Femur (tissue), 1 donor: ENCODE data around the gene PVR.
"Not testable (repeated sequence)": the region's sequence is repeated elsewhere in the genome, so short reads cannot be mapped to it uniquely, and the experiment has no call there.

Experiments
- DNase-seq: peaks from one replicate; pipeline ENCODE4 v3.0.0-alpha.2; 2017

PVR gene

GRCh38 chr19:44643605-44644401 lies at the start of gene PVR:
PVR (plus strand) TSS chr19:44643910; CDS start chr19:44644097, 187 bp downstream.
- DNase-seq: peak; percentile 83

GRCh38 chr19:44596428-44597130 lies 47.1 kb upstream of the PVR start:
- DNase-seq: no peak

GRCh38 chr19:44597131-44597491 lies 46.6 kb upstream of the PVR start:
- no peak for DNase-seq

GRCh38 chr19:44598355-44598754 lies 45.4 kb upstream of the PVR start:
- DNase-seq: no peak

- no peak for DNase-seq
Measured at GRCh38 chr19:44598880-44599279, 44.8 kb upstream of the PVR start.

- DNase-seq: no peak
Measured at GRCh38 chr19:44600466-44600865, 43.2 kb upstream of the PVR start.

GRCh38 chr19:44602081-44602480 lies 41.6 kb upstream of the PVR start:
- DNase-seq: no peak

- no peak for DNase-seq
Measured at GRCh38 chr19:44603201-44603945, 40.3 kb upstream of the PVR start.

GRCh38 chr19:44604241-44604640 lies 39.5 kb upstream of the PVR start:
- DNase-seq: no peak

- no peak for DNase-seq
Measured at GRCh38 chr19:44605547-44605946, 38.2 kb upstream of the PVR start.

- no peak for DNase-seq
Measured at GRCh38 chr19:44607049-44607448, 36.7 kb upstream of the PVR start.

- DNase-seq: no peak
Measured at GRCh38 chr19:44607917-44608316, 35.8 kb upstream of the PVR start.

- no peak for DNase-seq
Measured at GRCh38 chr19:44608391-44608821, 35.3 kb upstream of the PVR start.

GRCh38 chr19:44609219-44609618 lies 34.5 kb upstream of the PVR start:
- DNase-seq: no peak

- not testable (repeated sequence) for DNase-seq
Measured at GRCh38 chr19:44610497-44610896, 33.2 kb upstream of the PVR start.

GRCh38 chr19:44611812-44612295 lies 31.9 kb upstream of the PVR start:
- no peak for DNase-seq

GRCh38 chr19:44613295-44614178 lies 30.2 kb upstream of the PVR start, which contains the start of gene IGSF23:
IGSF23 (plus strand) TSS chr19:44613563; CDS start chr19:44613646, 83 bp downstream.
- no peak for DNase-seq

GRCh38 chr19:44614313-44614712 lies 29.4 kb upstream of the PVR start:
- DNase-seq: no peak

- no peak for DNase-seq
Measured at GRCh38 chr19:44615863-44616247, 27.9 kb upstream of the PVR start.

- no peak for DNase-seq
Measured at GRCh38 chr19:44617110-44617880, 26.4 kb upstream of the PVR start.

GRCh38 chr19:44618640-44619357 lies 24.9 kb upstream of the PVR start:
- no peak for DNase-seq
